ENCODE results near the gene NID1. TPM values are rescaled to one million over a fixed set of nuclear protein-coding genes. Genes with fewer than 3 reads are reported as not detected.

The NID1 gene
- polyA plus RNA-seq, 1 donor from 2014 or later: 0.04 TPM

DNA sequence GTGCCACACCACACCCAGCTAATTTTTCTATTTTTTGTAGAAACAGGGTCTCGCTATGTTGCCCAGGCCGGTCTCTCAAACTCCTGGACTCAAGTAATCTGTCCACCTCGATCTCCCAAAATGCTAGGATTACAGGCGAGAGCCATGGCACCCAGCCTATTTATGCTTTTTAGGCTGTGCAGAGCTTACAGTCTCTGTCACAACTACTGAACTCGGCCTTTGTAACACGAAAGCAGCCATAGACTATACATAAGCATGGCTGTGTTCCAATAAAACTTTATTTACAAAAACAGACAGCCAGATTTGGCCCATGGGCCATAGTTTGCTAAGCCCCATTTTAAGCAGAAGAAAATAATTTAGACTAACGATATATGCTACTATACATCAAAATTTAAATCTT lies 54.4 kb downstream of the NID1 start:
- no peaks in the 10 kb centered on the region for H3K27me3 ChIP-seq (ENCODE audit: insufficient read depth, low read depth, low read length)
- no peak overlapping the region for H2AFZ ChIP-seq (ENCODE audit: low read depth, low read length)
- H3F3A ChIP-seq (ENCODE audit: insufficient read depth, low read length, poor library complexity, severe bottlenecking): no peaks in the 10 kb centered on the region
- H3K27ac ChIP-seq (ENCODE audit: low read length): no peak overlapping the region
- no peaks in the 10 kb centered on the region for H3K36me3 ChIP-seq (ENCODE audit: insufficient read depth, low read length)
- no peak overlapping the region for H3K4me3 ChIP-seq (ENCODE audit: low read length)
- no peaks in the 10 kb centered on the region for H3K9me3 ChIP-seq (ENCODE audit: low read length)
- H3K79me2 ChIP-seq (replicated peaks; ENCODE audit: insufficient read depth, low read length): no peaks in the 10 kb centered on the region
- H3K9me2 ChIP-seq (ENCODE audit: insufficient read depth, low read length): no peaks in the 10 kb centered on the region
- H3K9ac ChIP-seq (ENCODE audit: low read length): no peak overlapping the region
- TF ChIP-seq SMC3 (conservative IDR thresholded peaks at IDR 0.05; ENCODE audit: poor library complexity): no peak
- TF ChIP-seq RAD21 (conservative IDR thresholded peaks at IDR 0.05): no peak
- TF ChIP-seq, protein P1, sequence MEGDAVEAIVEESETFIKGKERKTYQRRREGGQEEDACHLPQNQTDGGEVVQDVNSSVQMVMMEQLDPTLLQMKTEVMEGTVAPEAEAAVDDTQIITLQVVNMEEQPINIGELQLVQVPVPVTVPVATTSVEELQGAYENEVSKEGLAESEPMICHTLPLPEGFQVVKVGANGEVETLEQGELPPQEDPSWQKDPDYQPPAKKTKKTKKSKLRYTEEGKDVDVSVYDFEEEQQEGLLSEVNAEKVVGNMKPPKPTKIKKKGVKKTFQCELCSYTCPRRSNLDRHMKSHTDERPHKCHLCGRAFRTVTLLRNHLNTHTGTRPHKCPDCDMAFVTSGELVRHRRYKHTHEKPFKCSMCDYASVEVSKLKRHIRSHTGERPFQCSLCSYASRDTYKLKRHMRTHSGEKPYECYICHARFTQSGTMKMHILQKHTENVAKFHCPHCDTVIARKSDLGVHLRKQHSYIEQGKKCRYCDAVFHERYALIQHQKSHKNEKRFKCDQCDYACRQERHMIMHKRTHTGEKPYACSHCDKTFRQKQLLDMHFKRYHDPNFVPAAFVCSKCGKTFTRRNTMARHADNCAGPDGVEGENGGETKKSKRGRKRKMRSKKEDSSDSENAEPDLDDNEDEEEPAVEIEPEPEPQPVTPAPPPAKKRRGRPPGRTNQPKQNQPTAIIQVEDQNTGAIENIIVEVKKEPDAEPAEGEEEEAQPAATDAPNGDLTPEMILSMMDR (IDR thresholded peaks at IDR 0.05; ENCODE audit: poor library complexity, severe bottlenecking): no peak
- TF ChIP-seq EZH2 (IDR thresholded peaks at IDR 0.05; ENCODE audit: borderline replicate concordance, insufficient read depth, low read length, poor library complexity, severe bottlenecking): no peak
- TF ChIP-seq POLR2AphosphoS5 (IDR thresholded peaks at IDR 0.05): no peak
- TF ChIP-seq TAF1 (IDR thresholded peaks at IDR 0.05; ENCODE audit: low read depth): no peak
- TF ChIP-seq EP300 (conservative IDR thresholded peaks at IDR 0.05; ENCODE audit: poor library complexity, severe bottlenecking): no peak
- no peak for TF ChIP-seq REST (IDR thresholded peaks at IDR 0.05; ENCODE audit: borderline replicate concordance)
- TF ChIP-seq MXI1 (conservative IDR thresholded peaks at IDR 0.05; ENCODE audit: poor library complexity, severe bottlenecking): no peak
- no peaks in the 10 kb centered on the region for H4K20me1 ChIP-seq (ENCODE audit: insufficient read depth)
- H3K4me2 ChIP-seq (ENCODE audit: low read length): no peak overlapping the region

DNA sequence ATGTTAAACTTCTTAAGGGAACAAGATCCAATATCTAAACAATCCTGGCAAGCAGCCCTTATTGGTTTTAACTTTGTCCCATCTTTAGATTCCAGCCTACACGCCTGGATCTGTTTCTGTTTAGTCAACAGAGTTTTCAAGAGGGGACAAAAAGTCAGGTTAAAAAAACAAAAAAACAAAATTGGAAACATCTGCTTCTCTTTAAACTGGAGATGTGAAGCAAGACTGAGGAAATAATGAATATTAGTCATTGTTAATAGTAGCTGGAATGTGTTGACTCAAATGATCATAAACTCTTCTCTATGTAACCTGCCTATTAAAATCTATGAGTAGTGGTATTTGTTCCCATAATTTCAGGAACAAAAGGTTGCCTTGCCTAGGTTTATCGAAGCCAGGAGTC lies 55.0 kb downstream of the NID1 start:
- Histone ChIP-seq H3K27ac (ENCODE audit: low read length) (no peak overlapping the region), H3K4me2 (ENCODE audit: low read length) (no peak overlapping the region)

More for the DNA sequence above, 55.0 kb downstream of the NID1 start:
- TF ChIP-seq MXI1 (conservative IDR thresholded peaks at IDR 0.05; ENCODE audit: poor library complexity, severe bottlenecking) (no peak), TAF1 (IDR thresholded peaks at IDR 0.05; ENCODE audit: low read depth) (no peak), SMC3 (conservative IDR thresholded peaks at IDR 0.05; ENCODE audit: poor library complexity) (no peak), EP300 (conservative IDR thresholded peaks at IDR 0.05; ENCODE audit: poor library complexity, severe bottlenecking) (no peak), POLR2AphosphoS5 (IDR thresholded peaks at IDR 0.05) (no peak), RAD21 (conservative IDR thresholded peaks at IDR 0.05) (no peak), REST (IDR thresholded peaks at IDR 0.05; ENCODE audit: borderline replicate concordance) (no peak), EZH2 (IDR thresholded peaks at IDR 0.05; ENCODE audit: borderline replicate concordance, insufficient read depth, low read length, poor library complexity, severe bottlenecking) (no peak)
- TF ChIP-seq, protein P1 (IDR thresholded peaks at IDR 0.05; ENCODE audit: poor library complexity, severe bottlenecking): no peak
- Histone ChIP-seq H3K9me2 (ENCODE audit: insufficient read depth, low read length) (no peaks in the 10 kb centered on the region), H3K4me3 (ENCODE audit: low read length) (no peak overlapping the region), H3K9ac (ENCODE audit: low read length) (no peak overlapping the region), H3F3A (ENCODE audit: insufficient read depth, low read length, poor library complexity, severe bottlenecking) (no peaks in the 10 kb centered on the region), H3K36me3 (ENCODE audit: insufficient read depth, low read length) (no peaks in the 10 kb centered on the region), H3K27me3 (ENCODE audit: insufficient read depth, low read depth, low read length) (no peaks in the 10 kb centered on the region), H3K79me2 (replicated peaks; ENCODE audit: insufficient read depth, low read length) (no peaks in the 10 kb centered on the region), H4K20me1 (ENCODE audit: insufficient read depth) (no peaks in the 10 kb centered on the region), H3K9me3 (ENCODE audit: low read length) (no peaks in the 10 kb centered on the region), H2AFZ (ENCODE audit: low read depth, low read length) (no peak overlapping the region)
